ENCODE measurements around the gene GRID1. TPM values are rescaled to one million over a fixed set of nuclear protein-coding genes. Genes with fewer than 3 reads are reported as not detected.

Gene GRID1
- total RNA-seq, 1 donor from 2014 or later: 0.12 TPM

GRCh38 chr10:86355571-86356038, 11.0 kb downstream of the GRID1 start:
- no peak for DNase-seq (ENCODE audit: extremely low read depth, low read depth, low spot score)

DNA sequence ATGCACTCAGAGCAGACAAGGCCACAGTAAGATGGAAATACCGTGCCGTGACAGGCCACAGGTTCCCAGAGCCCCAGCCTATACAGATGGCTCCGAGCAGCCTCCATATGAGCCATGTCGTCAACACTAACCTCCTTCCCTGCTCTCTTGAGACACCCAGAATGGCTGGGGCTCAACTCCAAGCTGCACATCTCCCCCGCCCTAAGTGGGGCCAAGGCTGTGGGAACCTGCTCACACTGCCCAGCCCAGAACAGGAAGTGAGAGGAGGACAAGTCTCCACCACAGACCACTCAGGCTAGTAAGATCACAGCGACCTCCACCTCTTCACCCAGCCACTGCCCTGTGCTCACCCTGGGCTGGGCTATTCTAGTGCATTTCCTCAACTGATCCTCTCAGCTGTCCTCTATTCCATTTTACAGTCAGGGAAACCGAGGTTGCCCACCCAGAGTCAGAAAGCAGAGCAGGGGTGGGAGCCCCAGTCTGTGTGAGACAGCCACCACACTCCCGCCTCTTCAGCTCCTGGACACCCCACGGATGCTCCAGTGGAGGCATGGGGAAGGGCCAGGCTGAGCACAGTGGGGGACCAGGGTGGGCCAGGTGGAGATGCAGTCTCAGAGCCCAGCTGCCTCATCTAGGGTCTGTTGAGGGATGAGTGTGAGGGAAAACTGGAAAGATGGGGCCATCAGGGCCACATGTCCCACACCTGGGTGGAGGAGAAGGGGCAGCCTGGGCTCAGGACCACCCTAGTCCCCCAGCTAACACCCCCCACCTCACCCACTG, 11.6 kb downstream of the GRID1 start:
- no peak for DNase-seq (ENCODE audit: extremely low read depth, low read depth, low spot score)

- no peak for DNase-seq (ENCODE audit: extremely low read depth, low read depth, low spot score)
Observed at GRCh38 chr10:86353506-86354485, 12.8 kb downstream of the GRID1 start.

DNA sequence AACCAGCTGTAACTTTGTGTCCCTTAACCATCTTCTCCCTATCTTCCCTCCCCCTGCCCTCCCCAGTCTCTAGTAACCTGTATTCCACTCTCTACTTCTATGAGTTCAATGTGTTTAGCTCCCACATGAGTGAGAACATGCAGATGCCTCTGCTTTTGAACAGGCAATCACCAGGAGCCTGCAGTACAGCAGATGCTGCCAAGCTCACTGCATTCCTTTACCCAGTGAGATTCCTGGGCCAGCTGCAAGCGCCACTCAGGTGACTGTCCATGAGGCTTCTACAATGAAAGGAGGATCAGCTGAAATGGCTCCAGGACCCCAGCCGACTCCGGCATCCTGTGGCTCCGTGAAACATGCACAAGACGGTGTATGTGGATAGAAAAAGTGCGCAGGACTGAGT, 15.7 kb downstream of the GRID1 start:
- DNase-seq (ENCODE audit: extremely low read depth, low read depth, low spot score): no peak

DNA sequence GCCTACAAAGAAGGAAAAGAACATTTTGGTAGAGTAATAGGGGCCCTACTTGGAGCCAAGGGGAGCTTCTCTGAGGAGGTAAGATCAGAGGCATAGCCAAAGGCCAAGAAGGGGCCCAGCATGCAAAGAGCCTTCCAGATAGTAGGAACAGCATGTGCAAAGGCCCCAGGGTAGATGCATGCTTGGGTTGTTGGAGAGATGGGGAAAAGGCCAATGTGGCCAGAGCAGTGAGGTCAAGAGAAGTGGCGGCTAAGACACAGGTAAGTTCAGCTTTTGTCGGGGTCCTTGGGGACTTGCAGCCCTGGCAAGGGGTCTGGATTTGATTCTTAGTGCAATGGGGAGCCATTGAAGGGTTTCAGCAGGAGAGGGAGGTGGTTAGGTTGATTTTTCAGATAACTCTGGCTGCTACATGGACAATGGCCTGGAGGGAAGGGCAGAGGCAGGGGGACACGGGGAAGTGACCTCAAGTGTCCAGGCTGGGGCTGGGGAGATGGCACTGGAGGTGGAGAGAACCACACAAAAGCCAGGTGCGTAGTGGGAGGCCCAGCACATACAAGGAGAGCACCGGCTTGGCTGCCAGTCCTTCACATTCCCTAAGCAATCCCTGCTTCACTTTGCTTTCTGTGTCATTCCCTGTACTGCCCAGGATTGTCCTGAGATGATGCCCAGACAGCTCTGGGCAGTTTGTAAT, 16.5 kb downstream of the GRID1 start:
- DNase-seq (ENCODE audit: extremely low read depth, low read depth, low spot score): no peak

GRCh38 chr10:86349474-86349873, 17.1 kb downstream of the GRID1 start:
- DNase-seq (ENCODE audit: extremely low read depth, low read depth, low spot score): no peak

DNA sequence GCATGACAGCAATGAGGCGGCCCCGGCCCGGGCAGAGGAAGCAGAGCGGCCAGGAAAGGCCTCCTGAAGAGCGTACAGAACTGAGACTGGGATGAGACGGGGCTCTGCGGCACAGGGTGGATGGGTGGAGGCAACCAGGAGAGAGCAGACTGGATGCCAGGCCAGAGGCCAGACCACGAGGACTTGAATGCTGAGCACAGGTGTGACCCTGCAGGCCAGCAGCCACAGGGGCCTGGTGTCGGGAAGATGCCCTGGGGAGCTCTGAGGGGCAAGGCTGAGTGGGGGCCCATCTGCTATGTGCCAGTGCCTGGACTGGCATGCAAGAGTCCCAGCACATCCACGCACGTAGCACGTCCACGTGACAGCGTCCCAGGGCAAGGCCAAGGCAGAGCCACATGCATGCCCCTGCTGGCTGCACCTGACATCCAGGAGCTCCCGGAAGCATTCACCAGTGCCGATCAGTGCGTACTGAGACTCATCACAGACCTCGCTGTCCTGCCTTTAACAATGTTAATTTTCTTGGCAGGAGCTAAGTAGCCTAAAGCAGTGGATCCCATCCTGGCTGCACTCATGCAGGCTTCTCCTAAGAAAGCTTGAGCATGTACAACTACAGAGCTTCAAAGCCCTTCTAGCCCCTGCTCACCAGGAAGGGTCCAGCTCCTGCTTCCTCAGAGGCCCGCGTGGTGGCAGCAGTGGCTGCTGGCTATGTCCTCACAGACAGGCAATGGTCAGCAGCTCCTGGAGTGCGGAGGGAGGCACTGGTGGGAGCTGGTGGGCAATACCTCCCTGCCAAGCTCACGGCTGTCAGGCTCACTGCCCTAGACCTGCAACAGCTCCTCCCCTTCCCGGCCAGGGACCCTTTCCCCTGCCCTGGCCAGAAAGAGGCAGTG, 18.0 kb downstream of the GRID1 start:
- DNase-seq (ENCODE audit: extremely low read depth, low read depth, low spot score): no peak

GRCh38 chr10:86347856-86348255, 18.7 kb downstream of the GRID1 start:
- no peak for DNase-seq (ENCODE audit: extremely low read depth, low read depth, low spot score)

DNA sequence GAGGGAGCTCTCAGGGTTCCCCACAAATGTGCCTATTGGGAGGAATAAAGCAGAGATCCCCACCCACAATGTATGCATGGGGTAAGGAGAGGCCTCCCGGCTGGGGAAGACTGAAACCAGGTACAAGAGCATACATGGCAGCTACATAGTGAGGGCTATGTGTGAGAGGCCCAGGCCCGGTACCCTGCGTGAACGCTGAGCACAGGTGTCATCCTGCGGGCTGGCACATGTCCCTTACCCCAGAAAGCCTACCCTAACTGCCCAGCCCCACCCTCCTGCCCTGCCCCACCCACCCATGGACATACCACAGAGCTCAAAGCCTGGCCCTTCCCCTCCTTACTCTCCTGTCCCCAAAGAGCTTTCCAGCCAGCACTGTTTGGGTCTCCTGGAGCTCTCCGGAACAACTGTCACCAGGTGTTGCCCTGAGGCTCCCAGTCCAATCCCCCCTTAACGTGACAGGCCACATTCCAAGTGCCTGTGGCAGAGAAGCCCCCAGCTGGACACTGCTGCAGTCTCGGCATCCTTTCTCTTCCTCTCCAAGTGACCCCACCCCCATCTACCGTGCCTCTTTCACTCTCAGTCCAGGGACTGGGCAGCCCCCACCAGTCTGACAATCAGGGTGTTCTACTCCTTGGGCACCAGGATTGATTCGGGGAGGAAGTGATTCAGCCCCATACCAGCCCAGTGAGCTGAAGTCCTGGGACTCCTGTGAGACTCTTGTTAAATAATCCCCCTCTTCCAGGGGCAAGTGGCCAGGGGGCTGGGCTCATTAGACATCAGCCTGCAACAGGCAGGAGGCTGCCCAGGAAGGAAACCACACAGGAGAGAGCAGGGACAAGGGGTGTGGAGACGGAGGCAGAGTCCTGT, 19.6 kb downstream of the GRID1 start:
- DNase-seq (ENCODE audit: extremely low read depth, low read depth, low spot score): no peak

DNA sequence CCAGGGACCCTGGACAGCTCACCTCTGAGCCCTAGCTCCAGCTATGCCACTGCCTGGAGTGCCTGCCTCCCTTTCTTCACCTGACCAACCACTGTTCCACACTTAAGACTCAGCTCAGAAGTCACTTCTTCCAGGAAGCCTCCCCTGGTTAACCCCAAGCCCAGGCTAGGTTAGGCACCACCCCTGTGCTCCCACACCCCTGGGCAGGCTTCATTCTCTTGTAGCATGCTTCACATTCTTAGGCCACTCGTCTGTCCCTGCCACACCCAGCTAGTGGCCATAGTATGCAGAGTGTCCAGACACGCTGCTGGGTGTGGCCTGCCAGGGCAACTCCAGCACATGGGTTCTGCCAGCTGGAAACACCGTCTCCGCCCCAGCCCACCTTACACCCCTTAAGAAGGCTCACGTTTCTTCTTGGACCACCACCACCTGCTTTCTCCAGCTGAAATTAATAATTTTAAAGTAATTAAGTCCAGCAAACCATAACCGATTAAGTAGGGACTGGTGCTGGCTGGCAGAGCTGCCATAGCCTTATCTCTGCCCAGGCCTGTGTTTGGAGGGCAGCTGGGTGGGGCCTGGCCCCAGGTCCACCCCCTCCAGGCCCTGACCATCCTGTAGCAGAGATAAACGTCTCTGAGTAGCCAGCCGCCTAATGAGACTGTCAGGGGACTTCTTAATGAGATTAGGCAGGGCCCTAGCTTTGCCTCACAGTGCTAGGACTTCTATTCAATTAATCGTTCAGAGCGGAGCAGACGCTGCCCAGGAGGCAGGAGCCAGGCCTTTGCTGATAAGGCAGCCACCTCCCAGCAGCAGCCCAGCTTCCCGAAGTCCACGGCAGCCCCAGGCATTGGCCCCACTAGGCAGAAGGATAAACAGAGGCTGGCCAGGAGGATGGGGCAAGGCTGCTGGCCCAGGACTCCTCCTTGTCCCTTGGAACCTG, 20.5 kb downstream of the GRID1 start:
- DNase-seq (ENCODE audit: extremely low read depth, low read depth, low spot score): no peak

DNA sequence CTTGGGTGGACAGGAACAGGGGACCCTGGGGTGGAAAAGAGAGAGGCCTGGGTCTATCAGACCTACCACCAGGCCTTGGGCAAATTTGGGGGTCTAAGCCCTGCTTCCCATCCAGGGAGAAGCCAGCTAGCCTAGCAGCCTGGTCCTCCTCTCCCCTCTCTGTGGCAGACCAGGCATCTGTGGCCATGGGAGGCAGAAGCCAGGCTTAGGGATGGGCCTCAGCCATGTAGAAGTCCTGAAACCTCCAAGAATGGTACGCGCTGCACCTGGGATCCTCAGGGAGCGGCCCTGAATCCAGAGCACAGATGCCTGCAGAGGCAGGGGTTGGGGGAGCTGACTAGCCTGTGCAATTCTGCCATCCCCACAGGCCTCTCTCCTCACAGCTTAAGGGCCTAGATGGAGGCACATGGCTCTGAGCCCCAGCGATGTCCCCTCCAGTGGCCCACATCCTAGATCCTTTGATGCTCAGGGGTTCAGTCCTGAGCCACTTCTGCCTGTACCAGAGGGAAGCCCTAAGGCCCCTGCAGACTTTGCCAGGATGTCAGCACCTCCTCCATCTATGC, 21.2 kb downstream of the GRID1 start:
- DNase-seq (ENCODE audit: extremely low read depth, low read depth, low spot score): no peak

- DNase-seq (ENCODE audit: extremely low read depth, low read depth, low spot score): no peak
Observed at GRCh38 chr10:86344714-86345161, 21.9 kb downstream of the GRID1 start.

GRCh38 chr10:86344281-86344680, 22.3 kb downstream of the GRID1 start:
- DNase-seq (ENCODE audit: extremely low read depth, low read depth, low spot score): no peak

DNA sequence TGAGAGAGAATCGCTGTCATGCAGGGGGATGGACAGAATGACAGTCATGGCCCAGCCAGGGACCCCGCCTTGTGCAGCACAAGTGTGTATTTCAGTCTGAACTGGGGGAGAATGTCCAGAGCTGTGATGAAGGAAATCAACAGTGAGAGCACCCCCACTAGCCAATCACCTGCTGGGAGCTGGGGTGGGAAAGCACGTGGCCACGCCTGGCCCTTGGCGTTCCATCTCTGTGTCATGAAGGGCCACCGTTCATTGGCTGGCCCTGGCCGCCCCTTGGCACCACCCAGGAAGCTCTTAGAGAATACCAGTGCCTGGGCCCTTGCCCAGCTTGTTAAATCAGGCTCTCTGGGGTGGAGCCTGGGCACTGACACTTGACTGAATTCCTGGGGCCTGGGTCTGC, 22.8 kb downstream of the GRID1 start:
- no peak for DNase-seq (ENCODE audit: extremely low read depth, low read depth, low spot score)

GRCh38 chr10:86342111-86342863, 24.3 kb downstream of the GRID1 start:
- no peak for DNase-seq (ENCODE audit: extremely low read depth, low read depth, low spot score)

DNA sequence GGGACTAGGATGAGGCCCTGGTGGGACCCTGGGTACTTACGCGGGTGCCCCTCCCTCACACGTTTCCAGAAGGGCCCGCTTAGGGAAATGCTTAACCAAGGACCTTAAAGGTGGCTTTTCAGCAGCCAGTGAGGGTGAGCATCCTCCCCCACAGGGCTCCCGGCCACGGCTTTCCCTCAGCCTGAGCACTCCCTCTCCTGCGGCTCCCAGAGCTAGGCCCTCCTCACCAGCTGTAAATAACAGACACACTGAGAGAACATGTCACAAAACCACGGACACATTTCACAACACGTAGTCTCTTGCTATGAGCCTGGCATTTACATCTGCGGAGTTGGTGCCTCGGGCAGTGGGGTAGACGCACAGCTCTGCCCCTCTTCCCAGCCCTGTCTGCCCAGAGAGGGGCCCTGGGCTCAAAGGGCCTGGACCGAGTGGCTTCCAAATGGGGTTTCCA, 25.2 kb downstream of the GRID1 start:
- DNase-seq (ENCODE audit: extremely low read depth, low read depth, low spot score): no peak

GRCh38 chr10:86340991-86341260, 25.7 kb downstream of the GRID1 start:
- no peak for DNase-seq (ENCODE audit: extremely low read depth, low read depth, low spot score)

Measured in glomerular endothelial cell (primary cell).